Fibroblast of lung (primary cell): Measurements from ENCODE around the gene KCNK7. TPM values are rescaled to one million over a fixed set of nuclear protein-coding genes. Genes with fewer than 3 reads are reported as not detected.

Experiments used
- DNase-seq, 2 donors: peaks; one replicate each; pipeline versions ENCODE4 v3.0.0 to v3.0.0-alpha.2; 2010; ENCODE audit warnings: low read depth in 2 of 2
- H2AFZ ChIP-seq: 2 replicates; pipeline ENCODE4 v1.5.1; 2012; ENCODE audit warnings: low read length, control low read depth, inconsistent platforms
- H3K27ac ChIP-seq: 2 replicates; pipeline ENCODE4 v1.5.1; 2011; ENCODE audit warnings: low read length, control low read depth; ENCODE audit not compliant: insufficient read depth
- H3K27me3 ChIP-seq: 2 replicates; pipeline ENCODE4 v1.5.1; 2011; ENCODE audit warnings: mild to moderate bottlenecking, low read length; ENCODE audit not compliant: control insufficient read depth, insufficient read depth
- H3K36me3 ChIP-seq: 2 replicates; pipeline ENCODE4 v1.5.1; 2011; ENCODE audit warnings: low read length; ENCODE audit not compliant: control insufficient read depth, insufficient read depth
- H3K4me1 ChIP-seq: 2 replicates; pipeline ENCODE4 v1.5.1; 2011; ENCODE audit warnings: low read length; ENCODE audit not compliant: control insufficient read depth, insufficient read depth; ENCODE audit errors: extremely low read depth
- H3K4me2 ChIP-seq: 2 replicates; pipeline ENCODE4 v1.5.1; 2011; ENCODE audit warnings: low read length, control low read depth; ENCODE audit not compliant: insufficient read depth; ENCODE audit errors: extremely low read depth
- H3K4me3 ChIP-seq, 4 experiments: fragments of 200-600 bp in 1 of 4; sonication (generic) in 1 of 4; replicated peaks in 1 of 4; 2 replicates each; pipeline ENCODE4 v1.5.1; 2011 to 2016; ENCODE audit warnings: low read length in 4 of 4, low read depth in 3 of 4, mild to moderate bottlenecking in 3 of 4, control low read depth in 2 of 4, inconsistent platforms in 1 of 4, mixed read lengths in 1 of 4; ENCODE audit not compliant: insufficient read depth in 1 of 4; ENCODE audit errors: control extremely low read depth in 1 of 4
- H3K79me2 ChIP-seq: 2 replicates; pipeline ENCODE4 v1.5.1; 2012; ENCODE audit warnings: mild to moderate bottlenecking, low read length, inconsistent platforms; ENCODE audit not compliant: control insufficient read depth, insufficient read depth
- H3K9ac ChIP-seq: 2 replicates; pipeline ENCODE4 v1.5.1; 2011; ENCODE audit warnings: mild to moderate bottlenecking, low read length, control low read depth; ENCODE audit not compliant: insufficient read depth
- H3K9me3 ChIP-seq: 2 replicates; pipeline ENCODE4 v1.5.1; 2012; ENCODE audit warnings: low read depth, low read length; ENCODE audit not compliant: control insufficient read depth, insufficient read depth
- H4K20me1 ChIP-seq: 2 replicates; pipeline ENCODE4 v1.5.1; 2011; ENCODE audit warnings: low read length; ENCODE audit not compliant: control insufficient read depth, insufficient read depth; ENCODE audit errors: extremely low read depth
- EZH2 ChIP-seq: IDR thresholded peaks from 2 replicates; pipeline ENCODE4 v1.5.1; 2012; ENCODE audit warnings: low read length, control low read depth, mild to moderate bottlenecking; ENCODE audit errors: missing control alignments
- polyA plus RNA-seq, 2 donors: library from polyadenylated mRNA; depleted of rRNA in 1 of 2; stranded (reverse) in 1 of 2; unstranded in 1 of 2; fragments of >200 nt; gene quantifications; 2 replicates each; pipeline ENCODE4 v1.2.1, GENCODE V29; 2011 to 2012; ENCODE audit warnings: missing spikeins in 1 of 2
- total RNA-seq: library from RNA; depleted of rRNA; stranded (reverse); fragments of >200 nt; gene quantifications from 2 replicates; pipeline ENCODE4 v1.2.1, GENCODE V29; 2014
- TF ChIP-seq, protein P1 (sequence below), 2 donors: IDR thresholded peaks in 1 of 2; conservative IDR thresholded peaks in 1 of 2; 1 replicate in 1 of 2; 2 replicates in 1 of 2; pipeline ENCODE4 v1.5.1; 2011 to 2012; ENCODE audit warnings: low read length in 2 of 2, control low read depth in 1 of 2, inconsistent platforms in 1 of 2, low read depth in 1 of 2, mild to moderate bottlenecking in 1 of 2

KCNK7 gene
- total and polyA plus RNA-seq, 2 donors (not counting 1 experiment from before 2014, with no cell fraction given): not detected

DNA sequence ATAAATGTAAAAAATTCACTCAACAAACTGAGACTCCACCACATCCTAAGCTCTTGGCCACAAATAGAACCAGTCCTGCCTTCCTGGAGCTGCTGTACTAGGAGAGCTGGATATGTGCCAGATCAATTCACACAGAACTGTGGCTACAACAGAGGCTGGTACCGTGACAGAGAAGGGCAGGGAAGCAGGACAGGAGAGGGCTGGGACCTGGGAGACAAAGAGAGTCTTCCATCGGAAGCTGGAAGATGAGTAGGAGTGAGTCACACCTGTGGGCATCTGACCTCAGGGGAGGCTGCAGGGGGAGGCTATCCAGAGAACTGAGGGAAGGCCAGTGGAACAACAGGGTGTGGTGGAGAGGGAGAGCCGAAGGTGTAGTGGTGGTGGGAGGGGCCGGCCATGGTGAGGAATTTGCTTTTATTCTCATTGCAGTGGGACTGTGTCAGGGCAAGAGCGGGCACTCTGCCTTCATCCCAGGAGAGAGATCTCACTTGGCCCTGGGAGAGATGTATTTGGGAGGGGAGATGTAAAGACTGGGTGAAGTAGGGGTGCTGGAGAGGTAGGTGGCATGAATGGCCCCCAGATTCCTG lies 35.6 kb downstream of the KCNK7 start:
- no peaks in the 10 kb centered on the region for H3K36me3 ChIP-seq
- no peaks in the 10 kb centered on the region for H4K20me1 ChIP-seq
- no peaks in the 10 kb centered on the region for H3K27me3 ChIP-seq
- peak overlapping the region; percentile 8 for H3K4me2 ChIP-seq
- peaks cover 13% of the 10 kb centered on the region for H3K79me2 ChIP-seq
- H3K9ac ChIP-seq: no peak overlapping the region
- peaks cover 38% of the 10 kb centered on the region for H3K4me1 ChIP-seq
- H3K4me3 ChIP-seq: no peak overlapping the region
- peak overlapping the region; percentile 56 for H3K27ac ChIP-seq
- peak; percentile 38 to 62 for DNase-seq
- TF ChIP-seq, protein P1, sequence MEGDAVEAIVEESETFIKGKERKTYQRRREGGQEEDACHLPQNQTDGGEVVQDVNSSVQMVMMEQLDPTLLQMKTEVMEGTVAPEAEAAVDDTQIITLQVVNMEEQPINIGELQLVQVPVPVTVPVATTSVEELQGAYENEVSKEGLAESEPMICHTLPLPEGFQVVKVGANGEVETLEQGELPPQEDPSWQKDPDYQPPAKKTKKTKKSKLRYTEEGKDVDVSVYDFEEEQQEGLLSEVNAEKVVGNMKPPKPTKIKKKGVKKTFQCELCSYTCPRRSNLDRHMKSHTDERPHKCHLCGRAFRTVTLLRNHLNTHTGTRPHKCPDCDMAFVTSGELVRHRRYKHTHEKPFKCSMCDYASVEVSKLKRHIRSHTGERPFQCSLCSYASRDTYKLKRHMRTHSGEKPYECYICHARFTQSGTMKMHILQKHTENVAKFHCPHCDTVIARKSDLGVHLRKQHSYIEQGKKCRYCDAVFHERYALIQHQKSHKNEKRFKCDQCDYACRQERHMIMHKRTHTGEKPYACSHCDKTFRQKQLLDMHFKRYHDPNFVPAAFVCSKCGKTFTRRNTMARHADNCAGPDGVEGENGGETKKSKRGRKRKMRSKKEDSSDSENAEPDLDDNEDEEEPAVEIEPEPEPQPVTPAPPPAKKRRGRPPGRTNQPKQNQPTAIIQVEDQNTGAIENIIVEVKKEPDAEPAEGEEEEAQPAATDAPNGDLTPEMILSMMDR (conservative IDR thresholded peaks at IDR 0.05 in 1 of 2, IDR thresholded peaks at IDR 0.05 in 1 of 2; ENCODE audit: low read depth in 1 of 2, low read length in 2 of 2): no peak
- no peak for TF ChIP-seq EZH2
- H3K9me3 ChIP-seq: no peaks in the 10 kb centered on the region
- H2AFZ ChIP-seq: no peak overlapping the region

GRCh38 chr11:65559535-65559934 lies 36.1 kb downstream of the KCNK7 start:
- Histone ChIP-seq H2AFZ (no peak overlapping the region), H3K27me3 (no peaks in the 10 kb centered on the region), H3K4me1 (peaks cover 43% of the 10 kb centered on the region), H3K9me3 (no peaks in the 10 kb centered on the region), H3K4me2 (no peak overlapping the region), H3K36me3 (no peaks in the 10 kb centered on the region), H3K79me2 (peaks cover 14% of the 10 kb centered on the region), H3K9ac (no peak overlapping the region), H3K4me3 (no peak overlapping the region), H4K20me1 (no peaks in the 10 kb centered on the region), H3K27ac (peak overlapping the region; percentile 56)
- TF ChIP-seq, protein P1 (conservative IDR thresholded peaks at IDR 0.05 in 1 of 2, IDR thresholded peaks at IDR 0.05 in 1 of 2; ENCODE audit: low read depth in 1 of 2, low read length in 2 of 2): no peak
- no peak for TF ChIP-seq EZH2
- DNase-seq: no peak

GRCh38 chr11:65558930-65559509 lies 36.6 kb downstream of the KCNK7 start:
- H3K36me3 ChIP-seq: no peaks in the 10 kb centered on the region
- no peaks in the 10 kb centered on the region for H4K20me1 ChIP-seq
- no peak overlapping the region for H3K9ac ChIP-seq
- H3K4me2 ChIP-seq: peak overlapping the region; percentile 54
- peak; percentile 49 to 73 for DNase-seq
- TF ChIP-seq EZH2: no peak
- TF ChIP-seq, protein P1 (conservative IDR thresholded peaks at IDR 0.05 in 1 of 2, IDR thresholded peaks at IDR 0.05 in 1 of 2; ENCODE audit: low read depth in 1 of 2, low read length in 2 of 2): no peak
- no peaks in the 10 kb centered on the region for H3K27me3 ChIP-seq
- H3K4me3 ChIP-seq: peak overlapping the region in 1 of 4 experiments; percentile 74
- peaks cover 45% of the 10 kb centered on the region for H3K4me1 ChIP-seq
- H2AFZ ChIP-seq: no peak overlapping the region
- H3K9me3 ChIP-seq: no peaks in the 10 kb centered on the region
- peak overlapping the region; percentile 56 for H3K27ac ChIP-seq
- H3K79me2 ChIP-seq: peaks cover 15% of the 10 kb centered on the region
